ENCODE measurements around the gene BACH1.

DNA sequence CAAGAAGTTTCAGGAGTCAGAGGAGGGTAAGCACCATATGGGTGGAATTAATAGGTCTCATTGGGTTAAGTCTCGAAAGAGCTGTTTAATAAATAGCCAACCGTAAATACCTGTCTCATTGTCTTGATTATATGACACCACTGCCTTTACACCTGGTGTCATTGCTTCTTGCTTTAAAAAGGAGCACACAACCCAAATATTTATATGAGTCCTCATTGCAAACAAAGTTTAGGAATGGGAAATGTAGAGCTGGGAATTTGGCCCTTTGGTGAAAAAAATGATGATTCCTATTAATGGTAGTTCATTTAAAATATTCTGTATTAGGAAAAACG lies 2.1 kb downstream of the BACH1 start:
- TF ChIP-seq, protein P1, sequence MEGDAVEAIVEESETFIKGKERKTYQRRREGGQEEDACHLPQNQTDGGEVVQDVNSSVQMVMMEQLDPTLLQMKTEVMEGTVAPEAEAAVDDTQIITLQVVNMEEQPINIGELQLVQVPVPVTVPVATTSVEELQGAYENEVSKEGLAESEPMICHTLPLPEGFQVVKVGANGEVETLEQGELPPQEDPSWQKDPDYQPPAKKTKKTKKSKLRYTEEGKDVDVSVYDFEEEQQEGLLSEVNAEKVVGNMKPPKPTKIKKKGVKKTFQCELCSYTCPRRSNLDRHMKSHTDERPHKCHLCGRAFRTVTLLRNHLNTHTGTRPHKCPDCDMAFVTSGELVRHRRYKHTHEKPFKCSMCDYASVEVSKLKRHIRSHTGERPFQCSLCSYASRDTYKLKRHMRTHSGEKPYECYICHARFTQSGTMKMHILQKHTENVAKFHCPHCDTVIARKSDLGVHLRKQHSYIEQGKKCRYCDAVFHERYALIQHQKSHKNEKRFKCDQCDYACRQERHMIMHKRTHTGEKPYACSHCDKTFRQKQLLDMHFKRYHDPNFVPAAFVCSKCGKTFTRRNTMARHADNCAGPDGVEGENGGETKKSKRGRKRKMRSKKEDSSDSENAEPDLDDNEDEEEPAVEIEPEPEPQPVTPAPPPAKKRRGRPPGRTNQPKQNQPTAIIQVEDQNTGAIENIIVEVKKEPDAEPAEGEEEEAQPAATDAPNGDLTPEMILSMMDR (IDR thresholded peaks at IDR 0.05 in 8 of 11, conservative IDR thresholded peaks at IDR 0.05 in 3 of 11) = no peak
- no peak for TF ChIP-seq POLR2A (IDR thresholded peaks at IDR 0.05)
- no peak for TF ChIP-seq POLR2AphosphoS5 (IDR thresholded peaks at IDR 0.05)
